Mesendoderm (in vitro differentiated cells): ENCODE results near the gene NFIC.

Experiments used
- DNase-seq: peaks from one replicate; pipeline ENCODE4 v3.0.0; 2013
- H2AK5ac ChIP-seq: 2 replicates; pipeline ENCODE4 v1.6.1; 2013; ENCODE audit warnings: low read length, inconsistent platforms
- H2BK120ac ChIP-seq: 2 replicates; pipeline ENCODE4 v1.6.1; 2013; ENCODE audit warnings: low read depth, mild to moderate bottlenecking, low read length, moderate library complexity, mixed read lengths
- H2BK15ac ChIP-seq: replicated peaks from 2 replicates; pipeline ENCODE4 v1.6.1; 2013; ENCODE audit warnings: low read depth, mild to moderate bottlenecking, moderate library complexity
- H2BK5ac ChIP-seq: 2 replicates; pipeline ENCODE4 v1.6.1; 2013; ENCODE audit warnings: low read length, inconsistent platforms
- H3K18ac ChIP-seq: 2 replicates; pipeline ENCODE4 v1.6.1; 2013; ENCODE audit warnings: mild to moderate bottlenecking, low read length, mixed read lengths
- H3K23ac ChIP-seq: one replicate; pipeline ENCODE4 v1.6.1; 2013; ENCODE audit warnings: low read length
- H3K27ac ChIP-seq: 2 replicates; pipeline ENCODE4 v1.5.1; 2013; ENCODE audit warnings: low read depth, mild to moderate bottlenecking, inconsistent platforms, low read length, moderate library complexity
- H3K27me3 ChIP-seq: 2 replicates; pipeline ENCODE4 v1.6.1; 2013; ENCODE audit warnings: low read length, control low read depth, mild to moderate bottlenecking, inconsistent platforms; ENCODE audit not compliant: insufficient read depth, poor library complexity
- H3K36me3 ChIP-seq: 2 replicates; pipeline ENCODE4 v1.6.1; 2013; ENCODE audit warnings: low read length, inconsistent platforms; ENCODE audit not compliant: control insufficient read depth, insufficient read depth
- H3K4ac ChIP-seq: one replicate; pipeline ENCODE4 v1.6.1; 2013; ENCODE audit warnings: low read depth, mild to moderate bottlenecking, low read length, moderate library complexity
- H3K4me1 ChIP-seq: 2 replicates; pipeline ENCODE4 v1.6.1; 2013; ENCODE audit warnings: low read depth, low read length, inconsistent platforms; ENCODE audit not compliant: control insufficient read depth
- H3K4me2 ChIP-seq: 2 replicates; pipeline ENCODE4 v1.6.1; 2013; ENCODE audit warnings: low read length
- H3K4me3 ChIP-seq: 2 replicates; pipeline ENCODE4 v1.5.1; 2013; ENCODE audit warnings: mild to moderate bottlenecking, low read length
- H3K56ac ChIP-seq: one replicate; pipeline ENCODE4 v1.6.1; 2013; ENCODE audit warnings: low read length
- H3K79me1 ChIP-seq: 2 replicates; pipeline ENCODE4 v1.6.1; 2013; ENCODE audit warnings: low read length, inconsistent platforms
- H3K79me2 ChIP-seq: 2 replicates; pipeline ENCODE4 v1.6.1; 2013; ENCODE audit warnings: mild to moderate bottlenecking, low read length; ENCODE audit not compliant: control insufficient read depth, insufficient read depth
- H3K9ac ChIP-seq: 2 replicates; pipeline ENCODE4 v1.6.1; 2013; ENCODE audit warnings: low read length, inconsistent platforms
- H4K5ac ChIP-seq: one replicate; pipeline ENCODE4 v1.6.1; 2013; ENCODE audit warnings: low read length
- H4K8ac ChIP-seq: one replicate; pipeline ENCODE4 v1.6.1; 2013; ENCODE audit warnings: low read depth, mild to moderate bottlenecking, control low read depth, low read length, moderate library complexity
- WGBS: extraction: QIAGEN DNeasy Blood & Tissue Kit; methylation state at CpG from one replicate; pipeline ENCODE4 v1.1.7; 2013; ENCODE audit warnings: low lambda C conversion rate, missing lambda C conversion rate; ENCODE audit not compliant: insufficient coverage; ENCODE audit errors: extremely low coverage; 5-methylcytosine and 5-hydroxymethylcytosine counted together

Gene NFIC

GRCh38 chr19:3482507-3483225, 116.3 kb downstream of the NFIC start:
- Histone ChIP-seq H2BK120ac (no peak overlapping the region), H2AK5ac (no peak overlapping the region), H3K18ac (no peak overlapping the region), H2BK5ac (no peak overlapping the region), H3K9ac (no peak overlapping the region), H3K4ac (peak overlapping the region; percentile 10), H3K79me2 (no peaks in the 10 kb centered on the region), H4K5ac (no peak overlapping the region), H4K8ac (no peak overlapping the region), H2BK15ac (no peak overlapping the region), H3K4me3 (no peak overlapping the region), H3K27ac (peak overlapping the region; percentile 14), H3K36me3 (no peaks in the 10 kb centered on the region), H3K4me2 (no peak overlapping the region), H3K79me1 (no peaks in the 10 kb centered on the region), H3K4me1 (peaks cover 2% of the 10 kb centered on the region), H3K23ac (no peak overlapping the region), H3K27me3 (no peaks in the 10 kb centered on the region), H3K56ac (peak overlapping the region; percentile 42)
- no peak for DNase-seq
- no CpG with 5 or more reads among the region's 49 CpGs for WGBS

- Histone ChIP-seq H3K4me2 (no peak within 1 kb of the TSS), H2BK5ac (no peak within 1 kb of the TSS), H3K4ac (peak within 1 kb of the TSS; percentile 10), H3K79me2 (no peaks in the 10 kb centered on the region), H3K9ac (no peak within 1 kb of the TSS), H3K27me3 (no peaks in the 10 kb centered on the region), H3K4me3 (no peak within 1 kb of the TSS), H3K56ac (peak within 1 kb of the TSS; percentile 42), H2BK120ac (no peak within 1 kb of the TSS), H4K8ac (no peak within 1 kb of the TSS), H3K18ac (no peak within 1 kb of the TSS), H2AK5ac (no peak within 1 kb of the TSS), H3K36me3 (no peaks in the 10 kb centered on the region), H3K4me1 (peaks cover 2% of the 10 kb centered on the region), H3K27ac (peak within 1 kb of the TSS; percentile 14), H3K79me1 (no peaks in the 10 kb centered on the region), H4K5ac (no peak within 1 kb of the TSS), H3K23ac (no peak within 1 kb of the TSS), H2BK15ac (no peak within 1 kb of the TSS)
- no peak for DNase-seq
- WGBS: no CpG with 5 or more reads among the region's 33 CpGs
These were observed 116.8 kb downstream of the NFIC start, which contains the start of gene SMIM44 for GRCh38 chr19:3483226-3483628. Gene SMIM44 (minus strand): TSS chr19:3483441. CDS start chr19:3483403, 38 bp downstream.

GRCh38 chr19:3491396-3492119, 125.2 kb downstream of the NFIC start:
- DNase-seq: no peak
- Histone ChIP-seq H3K36me3 (peaks cover 5% of the 10 kb centered on the region), H4K8ac (no peak overlapping the region), H4K5ac (no peak overlapping the region), H2AK5ac (no peak overlapping the region), H3K4ac (no peak overlapping the region), H2BK15ac (no peak overlapping the region), H3K27ac (no peak overlapping the region), H3K4me2 (no peak overlapping the region), H3K79me2 (no peaks in the 10 kb centered on the region), H2BK5ac (no peak overlapping the region), H3K79me1 (no peaks in the 10 kb centered on the region), H3K18ac (no peak overlapping the region), H3K56ac (no peak overlapping the region), H3K23ac (no peak overlapping the region), H3K4me3 (no peak overlapping the region), H3K9ac (no peak overlapping the region), H3K4me1 (no peaks in the 10 kb centered on the region), H3K27me3 (no peaks in the 10 kb centered on the region), H2BK120ac (no peak overlapping the region)
- WGBS: no CpG with 5 or more reads among the region's 55 CpGs

GRCh38 chr19:3492131-3492839, 125.9 kb downstream of the NFIC start:
- no peak overlapping the region for H3K56ac ChIP-seq
- no peak for DNase-seq
- no peak overlapping the region for H2BK120ac ChIP-seq
- no peak overlapping the region for H2AK5ac ChIP-seq
- H3K18ac ChIP-seq: no peak overlapping the region
- H3K27ac ChIP-seq: no peak overlapping the region
- H4K5ac ChIP-seq: no peak overlapping the region
- no peak overlapping the region for H3K23ac ChIP-seq
- H3K36me3 ChIP-seq: peaks cover 5% of the 10 kb centered on the region
- no CpG with 5 or more reads among the region's 45 CpGs for WGBS
- H3K9ac ChIP-seq: no peak overlapping the region
- no peak overlapping the region for H3K4me2 ChIP-seq
- H3K27me3 ChIP-seq: no peaks in the 10 kb centered on the region
- no peaks in the 10 kb centered on the region for H3K4me1 ChIP-seq
- no peak overlapping the region for H3K4ac ChIP-seq
- peaks cover 2% of the 10 kb centered on the region for H3K79me1 ChIP-seq
- no peak overlapping the region for H4K8ac ChIP-seq
- no peak overlapping the region for H2BK5ac ChIP-seq
- H3K79me2 ChIP-seq: peaks cover 2% of the 10 kb centered on the region
- H3K4me3 ChIP-seq: no peak overlapping the region
- no peak overlapping the region for H2BK15ac ChIP-seq

GRCh38 chr19:3492919-3493318, 126.5 kb downstream of the NFIC start:
- Histone ChIP-seq H3K4ac (no peak overlapping the region), H2BK120ac (no peak overlapping the region), H2BK15ac (no peak overlapping the region), H2AK5ac (no peak overlapping the region), H3K79me1 (peaks cover 5% of the 10 kb centered on the region), H3K27ac (no peak overlapping the region), H3K18ac (no peak overlapping the region), H3K27me3 (no peaks in the 10 kb centered on the region), H3K79me2 (peaks cover 4% of the 10 kb centered on the region), H3K23ac (no peak overlapping the region), H4K5ac (no peak overlapping the region), H4K8ac (no peak overlapping the region), H3K4me3 (no peak overlapping the region), H3K4me2 (no peak overlapping the region), H3K56ac (no peak overlapping the region), H3K9ac (no peak overlapping the region), H2BK5ac (no peak overlapping the region), H3K36me3 (peaks cover 5% of the 10 kb centered on the region), H3K4me1 (no peaks in the 10 kb centered on the region)
- no CpG with 5 or more reads among the region's 16 CpGs for WGBS
- DNase-seq: no peak
